IPS DF 6.9 (cell line): ENCODE results near the gene TXNRD1.

ENCODE experiments used
- DNase-seq: peaks from one replicate; pipeline ENCODE4 v3.0.0-alpha.2; 2013; ENCODE audit warnings: low read depth, low spot score
- H3K27ac ChIP-seq: one replicate; pipeline ENCODE4 v1.5.1; 2013; ENCODE audit warnings: low read length, control low read depth
- H3K27me3 ChIP-seq: 2 replicates; pipeline ENCODE4 v1.6.1; 2013; ENCODE audit warnings: mild to moderate bottlenecking, low read length; ENCODE audit not compliant: control insufficient read depth, insufficient read depth
- H3K36me3 ChIP-seq: 2 replicates; pipeline ENCODE4 v1.6.1; 2013; ENCODE audit warnings: low read length; ENCODE audit not compliant: control insufficient read depth, insufficient read depth
- H3K4me1 ChIP-seq: 2 replicates; pipeline ENCODE4 v1.6.1; 2013; ENCODE audit warnings: low read length; ENCODE audit not compliant: control insufficient read depth, insufficient read depth
- H3K4me3 ChIP-seq: 2 replicates; pipeline ENCODE4 v1.5.1; 2013; ENCODE audit warnings: mild to moderate bottlenecking, low read length
- H3K9me3 ChIP-seq: 2 replicates; pipeline ENCODE4 v1.6.1; 2013; ENCODE audit warnings: low read length, inconsistent platforms; ENCODE audit not compliant: control insufficient read depth, insufficient read depth
- WGBS: extraction: QIAGEN DNeasy Blood & Tissue Kit; methylation state at CpG from one replicate; pipeline ENCODE4 v1.1.7; 2013; ENCODE audit warnings: mixed read lengths, missing lambda C conversion rate; ENCODE audit not compliant: insufficient read length, insufficient coverage; 5-methylcytosine and 5-hydroxymethylcytosine counted together

TXNRD1 gene

DNA sequence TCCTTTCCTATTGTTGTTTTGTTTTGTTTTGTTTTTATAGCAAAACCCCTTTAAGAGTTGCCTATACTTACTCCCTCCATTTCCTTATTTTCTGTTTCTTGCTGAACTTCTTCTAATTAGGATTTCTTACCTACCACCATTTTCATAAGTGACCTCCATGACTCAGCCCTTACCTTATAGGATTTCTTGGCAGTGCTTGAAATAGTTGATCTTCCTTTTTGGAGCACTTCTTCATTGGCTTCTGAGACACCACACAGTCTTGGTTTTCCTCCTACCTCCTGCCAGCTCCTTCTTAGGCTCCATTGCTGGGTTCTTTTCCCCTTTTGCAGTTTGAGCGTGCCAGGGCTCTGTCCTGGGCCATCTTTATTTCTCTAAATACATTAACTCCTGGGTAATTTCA is 64.5 kb downstream of the TXNRD1 start:
- Histone ChIP-seq H3K4me1 (no peaks in the 10 kb centered on the region), H3K9me3 (no peaks in the 10 kb centered on the region), H3K36me3 (no peaks in the 10 kb centered on the region), H3K27ac (no peak overlapping the region), H3K27me3 (no peaks in the 10 kb centered on the region), H3K4me3 (no peak overlapping the region)
- WGBS = no CpG with 5 or more reads among the region's 1 CpG
- DNase-seq = no peak

DNA sequence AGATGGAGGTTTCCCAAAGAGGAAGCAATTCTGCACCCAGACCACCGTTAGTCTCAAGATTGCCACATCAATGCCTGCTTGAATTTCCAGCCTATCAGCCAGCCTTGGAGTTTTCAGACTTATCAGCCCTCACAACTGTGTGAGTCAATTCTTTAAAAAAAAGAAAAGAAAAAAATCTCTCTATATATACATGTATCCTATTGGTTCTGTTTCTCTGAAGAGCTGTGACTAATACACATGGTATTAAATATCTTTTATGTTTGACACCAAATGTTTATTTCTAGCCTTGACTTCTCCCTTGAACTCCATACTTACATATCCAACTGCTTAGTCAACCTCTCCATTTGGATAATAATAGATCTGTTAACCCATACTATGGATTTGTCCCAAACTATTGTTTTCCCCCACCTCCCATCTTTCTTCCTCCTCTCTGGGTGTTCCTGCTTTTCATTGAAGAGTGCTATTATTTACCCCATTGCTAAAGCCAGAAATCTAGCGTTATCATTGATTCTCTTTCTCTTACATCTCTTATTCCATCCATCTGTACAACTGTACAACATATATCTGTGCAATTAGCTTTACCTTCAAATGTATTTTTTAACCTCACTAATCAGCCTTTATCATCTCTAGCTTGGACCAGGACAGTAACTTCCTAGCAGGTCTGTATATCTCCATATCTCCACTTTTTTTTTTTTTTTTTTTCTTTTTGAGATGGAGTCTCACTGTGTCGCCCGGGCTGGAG is 65.3 kb downstream of the TXNRD1 start:
- Histone ChIP-seq H3K36me3 (no peaks in the 10 kb centered on the region), H3K4me1 (peaks cover 1% of the 10 kb centered on the region; the same call in 1 of the 2 replicates), H3K9me3 (no peaks in the 10 kb centered on the region), H3K4me3 (no peak overlapping the region), H3K27me3 (no peaks in the 10 kb centered on the region), H3K27ac (no peak overlapping the region)
- no CpG with 5 or more reads among the region's 4 CpGs for WGBS
- DNase-seq = no peak

DNA sequence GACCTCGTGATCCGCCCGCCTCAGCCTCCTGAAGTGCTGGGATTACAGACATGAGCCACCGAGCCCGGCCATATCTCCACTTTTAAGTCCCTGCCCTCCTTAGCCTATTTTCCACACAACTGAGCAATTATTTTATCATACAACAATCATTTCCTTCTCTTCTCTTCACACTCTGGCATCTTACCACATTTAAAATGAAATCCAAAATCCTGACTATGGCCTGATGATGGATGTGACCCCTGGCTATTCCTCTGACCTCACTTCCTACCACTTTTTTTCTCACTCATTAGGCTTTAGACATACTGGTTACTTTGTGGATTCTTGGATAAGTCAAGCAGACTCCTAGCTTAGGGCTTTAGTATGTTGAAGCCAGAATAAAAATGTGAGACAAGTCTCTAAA is 66.1 kb downstream of the TXNRD1 start:
- H3K27me3 ChIP-seq = no peaks in the 10 kb centered on the region
- H3K9me3 ChIP-seq = no peaks in the 10 kb centered on the region
- H3K27ac ChIP-seq = no peak overlapping the region
- no peak overlapping the region for H3K4me3 ChIP-seq
- H3K36me3 ChIP-seq = no peaks in the 10 kb centered on the region
- DNase-seq = no peak
- H3K4me1 ChIP-seq = peaks cover 3% of the 10 kb centered on the region; the same call in 1 of the 2 replicates
- no CpG with 5 or more reads among the region's 5 CpGs for WGBS

DNA sequence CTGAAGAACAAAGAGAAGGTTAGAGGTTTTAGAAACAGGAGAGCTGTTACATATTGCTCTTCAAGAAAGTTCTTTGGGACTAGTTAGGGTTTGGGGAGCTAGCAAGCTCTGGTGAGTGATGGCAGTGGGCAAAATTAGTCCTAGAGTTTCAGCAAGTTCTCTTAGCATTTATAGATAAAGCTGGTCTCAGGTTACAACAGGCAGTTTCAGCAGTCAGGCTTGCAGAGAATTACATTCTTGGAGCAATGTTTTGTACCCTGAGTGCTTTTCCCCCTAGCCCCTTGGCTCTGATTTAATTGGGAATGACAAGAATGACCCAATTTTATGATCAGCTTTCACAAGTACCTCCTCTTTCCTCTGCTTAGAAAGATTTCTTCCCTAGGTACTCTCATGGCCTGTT is 66.5 kb downstream of the TXNRD1 start:
- no peak for DNase-seq
- no peak overlapping the region for H3K27ac ChIP-seq
- H3K9me3 ChIP-seq = no peaks in the 10 kb centered on the region
- no peaks in the 10 kb centered on the region for H3K27me3 ChIP-seq
- H3K4me3 ChIP-seq = no peak overlapping the region
- peaks cover 3% of the 10 kb centered on the region; the same call in 1 of the 2 replicates for H3K4me1 ChIP-seq
- no peaks in the 10 kb centered on the region for H3K36me3 ChIP-seq

- Histone ChIP-seq H3K36me3 (no peaks in the 10 kb centered on the region), H3K27ac (no peak overlapping the region), H3K4me3 (no peak overlapping the region), H3K4me1 (peaks cover 3% of the 10 kb centered on the region; the same call in 1 of the 2 replicates), H3K27me3 (no peaks in the 10 kb centered on the region), H3K9me3 (no peaks in the 10 kb centered on the region)
- no CpG with 5 or more reads among the region's 3 CpGs for WGBS
- no peak for DNase-seq
These were observed 70.3 kb downstream of the TXNRD1 start for GRCh38 chr12:104285740-104286515.

DNA sequence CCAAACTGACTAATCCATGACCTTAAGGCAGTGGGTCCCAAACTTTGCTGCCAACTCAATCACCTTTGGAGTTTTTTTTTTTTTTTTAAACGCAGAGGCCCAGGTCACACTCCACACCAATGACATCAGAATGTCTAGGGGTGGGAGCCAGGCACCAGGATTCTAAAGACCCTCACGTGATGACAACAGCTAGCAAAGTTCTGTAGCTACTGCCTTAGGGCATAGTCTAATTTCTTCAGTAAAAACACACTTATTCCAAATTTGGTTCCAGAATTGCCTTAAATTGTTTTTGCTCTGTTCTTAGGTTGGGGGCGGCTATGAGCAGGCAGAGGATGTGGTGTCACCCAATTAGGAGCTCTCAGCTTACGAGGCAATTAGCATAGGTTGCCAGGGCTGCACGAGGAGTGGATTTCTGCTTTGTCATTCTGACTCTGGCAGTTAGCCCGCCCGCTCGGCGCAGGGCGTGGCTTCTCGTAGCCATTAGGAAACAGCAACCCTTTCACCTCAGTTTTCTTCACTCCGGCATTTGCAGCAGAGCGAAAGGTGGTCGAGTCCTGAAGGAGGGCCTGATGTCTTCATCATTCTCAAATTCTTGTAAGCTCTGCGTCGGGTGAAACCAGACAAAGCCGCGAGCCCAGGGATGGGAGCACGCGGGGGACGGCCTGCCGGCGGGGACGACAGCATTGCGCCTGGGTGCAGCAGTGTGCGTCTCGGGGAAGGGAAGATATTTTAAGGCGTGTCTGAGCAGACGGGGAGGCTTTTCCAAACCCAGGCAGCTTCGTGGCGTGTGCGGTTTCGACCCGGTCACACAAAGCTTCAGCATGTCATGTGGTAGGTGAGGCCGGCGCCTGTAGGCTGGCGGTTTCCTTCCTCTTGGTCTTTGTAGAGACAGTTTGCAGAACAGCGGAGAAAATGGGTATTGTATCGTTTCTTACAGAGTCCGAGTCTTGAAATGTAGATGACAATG is 71.2 kb downstream of the TXNRD1 start:
- H3K27ac ChIP-seq = no peak overlapping the region
- peaks cover 3% of the 10 kb centered on the region; the same call in 1 of the 2 replicates for H3K4me1 ChIP-seq
- H3K9me3 ChIP-seq = no peaks in the 10 kb centered on the region
- H3K4me3 ChIP-seq = peak overlapping the region; percentile 83
- H3K36me3 ChIP-seq = no peaks in the 10 kb centered on the region
- no CpG with 5 or more reads among the region's 40 CpGs for WGBS
- H3K27me3 ChIP-seq = no peaks in the 10 kb centered on the region
- DNase-seq = peak; percentile 88

DNA sequence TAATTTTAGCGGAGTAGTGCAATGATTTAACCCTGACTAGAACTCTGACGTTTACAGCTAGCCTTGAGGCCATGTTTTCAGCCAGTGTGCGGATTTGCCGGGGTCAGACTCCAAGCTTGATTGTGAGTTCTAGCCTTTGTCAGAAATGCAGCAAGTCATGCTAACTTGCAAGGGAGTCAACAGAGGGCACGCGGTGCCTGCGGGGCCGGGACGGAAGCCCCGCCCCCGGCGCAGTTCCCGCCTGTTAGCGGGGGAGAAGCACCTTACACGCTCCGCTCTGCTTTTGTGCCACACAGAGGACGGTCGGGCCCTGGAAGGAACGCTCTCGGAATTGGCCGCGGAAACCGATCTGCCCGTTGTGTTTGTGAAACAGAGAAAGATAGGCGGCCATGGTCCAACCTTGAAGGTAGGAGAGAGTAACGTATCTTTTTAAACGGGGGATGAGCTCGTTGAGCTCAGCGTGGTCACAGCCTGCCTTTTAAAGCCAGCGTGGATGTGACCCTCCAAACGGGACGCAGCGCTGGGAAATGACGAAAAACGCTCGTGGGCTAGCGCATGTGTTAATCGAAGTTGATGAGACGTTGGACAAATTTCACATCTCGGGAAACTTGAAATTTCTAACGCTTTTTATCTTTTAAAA is 73.2 kb downstream of the TXNRD1 start:
- DNase-seq = peak; percentile 87
- no peaks in the 10 kb centered on the region for H3K27me3 ChIP-seq
- peaks cover 3% of the 10 kb centered on the region; the same call in 1 of the 2 replicates for H3K4me1 ChIP-seq
- H3K4me3 ChIP-seq = peak overlapping the region; percentile 86; the same call in 1 of the 2 replicates
- no CpG with 5 or more reads among the region's 41 CpGs for WGBS
- no peaks in the 10 kb centered on the region for H3K9me3 ChIP-seq
- no peak overlapping the region for H3K27ac ChIP-seq
- H3K36me3 ChIP-seq = no peaks in the 10 kb centered on the region

DNA sequence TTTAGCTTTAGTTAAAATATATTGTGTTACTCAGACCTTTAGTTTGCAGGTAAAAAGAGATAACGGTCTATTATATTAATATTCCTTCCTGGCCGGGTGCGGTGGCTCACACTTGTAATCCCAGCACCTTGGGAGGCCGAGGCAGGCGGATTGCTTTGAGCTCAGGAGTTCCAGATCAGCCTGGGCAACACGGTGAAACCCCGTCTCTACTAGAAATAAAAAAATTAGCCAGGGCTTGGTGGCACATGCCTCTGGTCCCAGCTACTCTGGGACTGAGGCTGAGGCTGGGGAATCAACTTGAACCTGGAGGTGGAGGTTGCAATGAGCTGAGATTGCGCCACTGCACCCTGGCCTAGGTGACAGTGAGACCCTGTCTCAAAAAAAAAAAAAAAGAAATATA is 74.7 kb downstream of the TXNRD1 start:
- H3K4me3 ChIP-seq = no peak overlapping the region
- H3K36me3 ChIP-seq = no peaks in the 10 kb centered on the region; the same call in 1 of the 2 replicates
- no peak overlapping the region for H3K27ac ChIP-seq
- H3K4me1 ChIP-seq = peaks cover 3% of the 10 kb centered on the region; the same call in 1 of the 2 replicates
- WGBS = no CpG with 5 or more reads among the region's 8 CpGs
- H3K9me3 ChIP-seq = no peaks in the 10 kb centered on the region
- no peak for DNase-seq
- H3K27me3 ChIP-seq = no peaks in the 10 kb centered on the region

- H3K4me1 ChIP-seq = peaks cover 3% of the 10 kb centered on the region; the same call in 1 of the 2 replicates
- no peaks in the 10 kb centered on the region for H3K27me3 ChIP-seq
- H3K4me3 ChIP-seq = no peak overlapping the region
- no peak for DNase-seq
- no peaks in the 10 kb centered on the region for H3K9me3 ChIP-seq
- no peak overlapping the region for H3K27ac ChIP-seq
- no peaks in the 10 kb centered on the region; the same call in 1 of the 2 replicates for H3K36me3 ChIP-seq
- whole genome bisulfite sequencing = no CpG with 5 or more reads among the region's 5 CpGs
These were observed 75.3 kb downstream of the TXNRD1 start for GRCh38 chr12:104290855-104291254.
